Heart left ventricle (tissue), 16 donors: ENCODE measurements around the gene DCLK3. TPM values are rescaled to one million over a fixed set of nuclear protein-coding genes. Genes with fewer than 3 reads are reported as not detected.

Experiments
- ATAC-seq, 4 donors: fragments of 200-7000 bp; cut with Tn5 transposase; one replicate each; pipeline ENCODE4 v1.9.1; 2020 to 2022; ENCODE audit warnings: moderate library complexity in 4 of 4, mild to moderate bottlenecking in 3 of 4, moderate number of reproducible peaks in 1 of 4
- DNase-seq, 5 donors: peaks; one replicate each; pipeline ENCODE4 v3.0.0-alpha.2; 2020
- H3K27ac ChIP-seq, 12 donors: fragments of 200-600 bp; sonication (generic) in 4 of 12; one replicate each; pipeline versions ENCODE4 v1.5.0 to v1.8.0; 2016 to 2022; ENCODE audit warnings: mild to moderate bottlenecking in 2 of 12
- H3K27me3 ChIP-seq, 9 donors: fragments of 200-600 bp; sonication (generic) in 2 of 9; one replicate each; pipeline versions ENCODE4 v1.5.1 to v1.8.0; 2016 to 2022; ENCODE audit warnings: mild to moderate bottlenecking in 3 of 9
- H3K36me3 ChIP-seq, 9 donors: fragments of 200-600 bp; sonication (generic) in 2 of 9; one replicate each; pipeline versions ENCODE4 v1.5.0 to v1.8.0; 2018 to 2022; ENCODE audit warnings: mild to moderate bottlenecking in 2 of 9
- H3K4me1 ChIP-seq, 12 donors: fragments of 200-600 bp; sonication (generic) in 4 of 12; one replicate each; pipeline versions ENCODE4 v1.5.0 to v1.8.0; 2016 to 2022; ENCODE audit warnings: mild to moderate bottlenecking in 3 of 12
- H3K4me3 ChIP-seq, 12 donors: fragments of 200-600 bp; sonication (generic) in 4 of 12; one replicate each; pipeline versions ENCODE4 v1.5.0 to v1.8.0; 2017 to 2022; ENCODE audit warnings: mild to moderate bottlenecking in 9 of 12, moderate library complexity in 4 of 12
- H3K9me3 ChIP-seq, 12 donors: fragments of 200-600 bp; sonication (generic) in 4 of 12; one replicate each; pipeline versions ENCODE4 v1.5.0 to v1.8.0; 2016 to 2022; ENCODE audit warnings: mild to moderate bottlenecking in 1 of 12
- CTCF ChIP-seq, 12 donors: fragments of 200-600 bp; sonication (generic) in 4 of 12; IDR thresholded peaks; one replicate each; pipeline versions ENCODE4 v1.5.0 to v1.8.0; 2018 to 2022; ENCODE audit warnings: antibody characterized with exemption in 12 of 12, mild to moderate bottlenecking in 5 of 12
- POLR2A ChIP-seq, 2 donors: fragments of 450-650 bp; IDR thresholded peaks; one replicate each; pipeline ENCODE4 v1.6.1; 2017; ENCODE audit warnings: antibody characterized with exemption in 2 of 2, mild to moderate bottlenecking in 2 of 2, moderate library complexity in 2 of 2
- WGBS, 4 donors: extraction: QIAGEN DNeasy Blood & Tissue Kit in 2 of 4; methylation state at CpG; one replicate each; pipeline versions ENCODE4 v1.1.5 to v1.1.7; 2013 to 2018; 5-methylcytosine and 5-hydroxymethylcytosine counted together
- intact Hi-C, 10 donors: fragments of 100-400 bp; cut with DNase I; formaldehyde crosslinking; loops; one replicate each; pipeline versions ENCODE4 v1.11.1 to v1.14.2; 2022
- polyA plus RNA-seq, 2 donors: library from polyadenylated mRNA; stranded (reverse); fragments of 200-250 nt; gene quantifications; one replicate each; pipeline ENCODE4 v1.2.3, GENCODE V29; 2013
- total RNA-seq, 9 donors: library from RNA; depleted of rRNA in 2 of 9; stranded (reverse); fragments of >200 nt in 2 of 9; fragmentation: NEBNext Ultra II Directional in 3 of 9; extraction: Animal tissue kit (Norgen Biotek cat#: 25700) in 3 of 9; gene quantifications; one replicate each; pipeline versions ENCODE4 v1.1.0 to v1.2.4, GENCODE V29; 2016 to 2023
- donor health status: ischemic (EF 13 %, LVEDD 7.1; RV severe dilation, severe dysfunction).
- donor health status: healthy with polysubstance abuse.
- donor health status: DM: no; HTN: yes; CAD: no.
- donor health status: DM: no; HTN: no; CAD: no.
- donor health status: ischemic (EF 25% LVEDD 6.9; RV normal size, moderate dysfunction).
- donor health status: ischemic (EF 25% LVEDD 5.7; RV mildly dilated, moderate dysfunction).
- donor health status: healthy.
- donor health status: DM: yes; HTN: yes; CAD: no.
- donor health status: ischemic (EF 35%, LVEDD 5.7; RV mildly dilated, moderate dysfunction).
- donor health status: nonischemic (EF 11% LVEDD 7.7; RV severe dilation, severe dysfunction).
- donor health status: DM: yes; HTN: yes; CAD: no.
- donor health status: PGD.
- donor health status: ischemic (EF 29% LVEDD 5.4; RV normal size, mild dysfunction).
- donor health status: nonischemic (EF 23%, LVEDD 6.1; RV moderate dilation, normal function).

The DCLK3 gene
- total and polyA plus RNA-seq, 11 donors: 0.08 to 0.48 (median 0.15) TPM; not detected in 1

GRCh38 chr3:36696799-36697198 lies 67.6 kb downstream of the DCLK3 start:
- WGBS, 4 donors: 71 to 91% (median 79%) methylated on average over 2 of the region's 2 CpGs
- no peak for DNase-seq
- H3K27me3 ChIP-seq: no peaks in the 10 kb centered on the region
- no peak overlapping the region for H3K27ac ChIP-seq
- TF ChIP-seq POLR2A (IDR thresholded peaks at IDR 0.05) (no peak), CTCF (IDR thresholded peaks at IDR 0.05) (no peak)
- peaks cover 0 to 2% (median 0%) of the 10 kb centered on the region in 12 donors for H3K4me1 ChIP-seq
- H3K36me3 ChIP-seq: no peaks in the 10 kb centered on the region
- H3K4me3 ChIP-seq: no peak overlapping the region
- intact Hi-C loops: no loop called here
- H3K9me3 ChIP-seq: peaks cover 0 to 7% (median 0%) of the 10 kb centered on the region in 12 donors
- ATAC-seq: no peak

- 76 to 93% (median 80%) methylated on average over 2 of the region's 2 CpGs for WGBS, 4 donors
- Histone ChIP-seq H3K27ac (no peak overlapping the region), H3K36me3 (no peaks in the 10 kb centered on the region), H3K4me3 (no peak overlapping the region), H3K27me3 (no peaks in the 10 kb centered on the region), H3K9me3 (peaks cover 0 to 7% (median 0%) of the 10 kb centered on the region in 12 donors), H3K4me1 (peaks cover 0 to 2% (median 0%) of the 10 kb centered on the region in 12 donors)
- ATAC-seq (no peak), DNase-seq (no peak)
- no peak for TF ChIP-seq CTCF (IDR thresholded peaks at IDR 0.05)
- TF ChIP-seq POLR2A (IDR thresholded peaks at IDR 0.05): no peak
- intact Hi-C loops: no loop called here
Measured at GRCh38 chr3:36695769-36696137, 68.6 kb downstream of the DCLK3 start.

GRCh38 chr3:36695113-36695768 lies 69.1 kb downstream of the DCLK3 start:
- Histone ChIP-seq H3K27me3 (no peaks in the 10 kb centered on the region), H3K36me3 (no peaks in the 10 kb centered on the region), H3K4me3 (no peak overlapping the region), H3K9me3 (peaks cover 0 to 7% (median 0%) of the 10 kb centered on the region in 12 donors), H3K4me1 (peaks cover 0 to 2% (median 0%) of the 10 kb centered on the region in 12 donors), H3K27ac (no peak overlapping the region)
- intact Hi-C loops: no loop called here
- DNase-seq (no peak), ATAC-seq (no peak)
- no peak for TF ChIP-seq POLR2A (IDR thresholded peaks at IDR 0.05)
- no peak for TF ChIP-seq CTCF (IDR thresholded peaks at IDR 0.05)
- WGBS, 4 donors: 56 to 85% (median 62%) methylated on average over 3 of the region's 3 CpGs

GRCh38 chr3:36693670-36694069 lies 70.7 kb downstream of the DCLK3 start:
- Histone ChIP-seq H3K4me1 (peaks cover 0 to 2% (median 0%) of the 10 kb centered on the region in 12 donors), H3K4me3 (no peak overlapping the region), H3K9me3 (peaks cover 0 to 7% (median 0%) of the 10 kb centered on the region in 12 donors), H3K36me3 (no peaks in the 10 kb centered on the region), H3K27ac (no peak overlapping the region), H3K27me3 (no peaks in the 10 kb centered on the region)
- TF ChIP-seq CTCF (IDR thresholded peaks at IDR 0.05) (no peak), POLR2A (IDR thresholded peaks at IDR 0.05) (no peak)
- DNase-seq (no peak), ATAC-seq (no peak)
- intact Hi-C loops: no loop called here
- 66 to 84% (median 76%) methylated on average over 4 of the region's 4 CpGs for WGBS, 4 donors
